ENCODE measurements around the gene ACSS2.

GRCh38 chr20:34941226-34941625, 64.8 kb downstream of the ACSS2 start:
- TF ChIP-seq, protein P1, sequence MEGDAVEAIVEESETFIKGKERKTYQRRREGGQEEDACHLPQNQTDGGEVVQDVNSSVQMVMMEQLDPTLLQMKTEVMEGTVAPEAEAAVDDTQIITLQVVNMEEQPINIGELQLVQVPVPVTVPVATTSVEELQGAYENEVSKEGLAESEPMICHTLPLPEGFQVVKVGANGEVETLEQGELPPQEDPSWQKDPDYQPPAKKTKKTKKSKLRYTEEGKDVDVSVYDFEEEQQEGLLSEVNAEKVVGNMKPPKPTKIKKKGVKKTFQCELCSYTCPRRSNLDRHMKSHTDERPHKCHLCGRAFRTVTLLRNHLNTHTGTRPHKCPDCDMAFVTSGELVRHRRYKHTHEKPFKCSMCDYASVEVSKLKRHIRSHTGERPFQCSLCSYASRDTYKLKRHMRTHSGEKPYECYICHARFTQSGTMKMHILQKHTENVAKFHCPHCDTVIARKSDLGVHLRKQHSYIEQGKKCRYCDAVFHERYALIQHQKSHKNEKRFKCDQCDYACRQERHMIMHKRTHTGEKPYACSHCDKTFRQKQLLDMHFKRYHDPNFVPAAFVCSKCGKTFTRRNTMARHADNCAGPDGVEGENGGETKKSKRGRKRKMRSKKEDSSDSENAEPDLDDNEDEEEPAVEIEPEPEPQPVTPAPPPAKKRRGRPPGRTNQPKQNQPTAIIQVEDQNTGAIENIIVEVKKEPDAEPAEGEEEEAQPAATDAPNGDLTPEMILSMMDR (IDR thresholded peaks at IDR 0.05; ENCODE audit: borderline replicate concordance, extremely low read depth, low read length, poor library complexity, severe bottlenecking), result no peak
- TF ChIP-seq EZH2 (IDR thresholded peaks at IDR 0.05; ENCODE audit: borderline replicate concordance, low read depth, low read length, severe bottlenecking), result no peak

All from DND-41 (cell line).